NCI-H1048 (cell line): ENCODE data around the gene TMEM175.
A peak's percentile ranks its signal among the peaks of the same experiment; 100 is the strongest.

Source experiments
- DNase-seq: peaks from one replicate; lab custom pipeline; 2025; lab: John Stamatoyannopoulos, UW

The TMEM175 gene, protein sequence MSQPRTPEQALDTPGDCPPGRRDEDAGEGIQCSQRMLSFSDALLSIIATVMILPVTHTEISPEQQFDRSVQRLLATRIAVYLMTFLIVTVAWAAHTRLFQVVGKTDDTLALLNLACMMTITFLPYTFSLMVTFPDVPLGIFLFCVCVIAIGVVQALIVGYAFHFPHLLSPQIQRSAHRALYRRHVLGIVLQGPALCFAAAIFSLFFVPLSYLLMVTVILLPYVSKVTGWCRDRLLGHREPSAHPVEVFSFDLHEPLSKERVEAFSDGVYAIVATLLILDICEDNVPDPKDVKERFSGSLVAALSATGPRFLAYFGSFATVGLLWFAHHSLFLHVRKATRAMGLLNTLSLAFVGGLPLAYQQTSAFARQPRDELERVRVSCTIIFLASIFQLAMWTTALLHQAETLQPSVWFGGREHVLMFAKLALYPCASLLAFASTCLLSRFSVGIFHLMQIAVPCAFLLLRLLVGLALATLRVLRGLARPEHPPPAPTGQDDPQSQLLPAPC

GRCh38 chr4:931960-932712 lies at the start of gene TMEM175, which contains the start of gene GAK:
TMEM175 (plus strand) TSS chr4:932460; CDS start chr4:947740, 15,280 bp downstream.
GAK (minus strand) TSS chr4:932316; CDS start chr4:932187, 129 bp downstream.
- DNase-seq, result peak; percentile 84

- no peak for DNase-seq
Observed at GRCh38 chr4:882646-883045, 49.6 kb upstream of the TMEM175 start.

DNA sequence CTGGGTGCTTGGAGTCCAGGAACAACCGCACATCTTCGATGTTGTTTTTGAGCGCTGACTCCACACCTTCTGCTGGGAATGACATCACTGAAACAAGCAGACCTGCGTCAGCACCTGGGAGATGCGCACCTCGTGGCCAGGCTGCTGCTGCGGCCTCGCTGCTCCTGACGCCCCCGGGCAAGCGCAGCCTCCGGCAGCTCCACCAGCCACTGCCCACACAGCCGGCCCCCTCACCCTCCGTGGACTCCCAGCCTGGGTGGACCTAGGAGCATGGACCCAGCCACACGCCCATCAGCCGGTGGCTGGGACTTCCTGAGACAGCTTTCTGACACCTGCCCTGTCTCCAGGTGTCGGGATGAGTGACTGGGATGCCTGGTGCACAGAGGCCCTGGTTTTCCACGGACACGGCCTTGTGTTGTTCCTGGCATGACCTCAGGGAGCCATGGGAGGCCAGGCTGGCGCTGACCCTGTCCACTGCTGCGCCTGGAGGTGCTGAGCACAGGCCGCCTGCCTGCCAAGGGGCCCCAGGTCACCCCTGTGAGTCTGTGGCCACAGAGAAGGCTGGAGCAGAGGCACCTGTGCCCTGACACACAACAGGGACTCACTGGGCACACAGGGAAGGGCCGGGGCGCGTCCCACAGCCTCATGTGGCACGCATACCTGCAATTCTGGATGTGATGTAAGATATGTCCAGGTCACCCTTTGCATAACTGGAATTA lies 48.7 kb upstream of the TMEM175 start:
- DNase-seq, result no peak

DNA sequence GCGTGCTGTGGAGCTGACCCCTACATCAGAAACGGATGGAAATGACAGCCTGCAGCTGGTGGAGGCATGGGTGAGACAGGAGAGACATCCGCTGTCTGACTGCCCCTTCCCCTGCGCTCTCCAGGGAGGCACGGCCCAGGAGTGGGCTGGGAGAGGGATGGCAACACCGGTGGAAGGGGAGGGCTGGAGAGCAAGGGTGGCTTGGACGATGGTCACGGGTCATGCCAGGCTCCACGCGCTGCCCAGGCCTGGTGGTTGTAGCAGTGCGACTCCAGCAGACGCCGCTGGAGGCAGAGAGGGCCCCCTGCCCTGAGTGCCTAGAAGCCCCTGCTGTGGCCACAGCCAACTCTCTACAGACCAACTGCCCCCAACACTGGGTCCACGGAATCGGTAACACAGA lies 48.0 kb upstream of the TMEM175 start:
- no peak for DNase-seq

GRCh38 chr4:884896-885295 lies 47.4 kb upstream of the TMEM175 start:
- DNase-seq, result no peak

- DNase-seq, result no peak
Observed at GRCh38 chr4:885353-885752, 46.9 kb upstream of the TMEM175 start.

GRCh38 chr4:886244-886643 lies 46.0 kb upstream of the TMEM175 start:
- no peak for DNase-seq

DNA sequence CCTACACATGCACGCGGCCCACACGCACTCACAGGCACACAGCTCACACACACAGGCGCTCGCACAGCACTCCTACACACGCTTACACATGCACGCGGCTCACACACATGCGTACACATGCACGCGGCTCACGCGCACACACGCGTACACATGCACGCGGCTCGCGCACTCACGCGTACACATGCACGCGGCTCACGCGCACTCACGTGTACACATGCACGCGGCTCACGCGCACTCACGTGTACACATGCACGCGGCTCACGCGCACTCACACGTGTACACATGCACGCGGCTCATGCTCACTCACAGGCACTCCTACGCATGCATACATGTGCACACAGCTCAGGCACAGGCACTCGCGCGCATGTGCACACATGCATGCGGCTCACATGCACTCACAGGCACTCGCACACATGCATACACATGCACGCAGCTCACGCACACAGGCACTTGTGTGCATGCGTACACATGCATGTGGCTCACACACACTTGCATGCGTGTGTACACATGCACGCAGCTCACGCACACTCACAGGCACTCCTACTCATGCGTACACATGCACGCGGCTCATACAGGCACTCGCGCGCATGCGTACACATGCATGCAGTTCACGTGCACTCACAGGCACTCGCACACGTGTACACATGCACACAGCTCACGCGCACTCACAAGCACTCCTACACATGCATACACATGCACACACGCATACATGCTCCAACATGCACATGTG lies 45.1 kb upstream of the TMEM175 start:
- DNase-seq, result no peak

GRCh38 chr4:888029-888428 lies 44.2 kb upstream of the TMEM175 start:
- DNase-seq, result no peak

DNA sequence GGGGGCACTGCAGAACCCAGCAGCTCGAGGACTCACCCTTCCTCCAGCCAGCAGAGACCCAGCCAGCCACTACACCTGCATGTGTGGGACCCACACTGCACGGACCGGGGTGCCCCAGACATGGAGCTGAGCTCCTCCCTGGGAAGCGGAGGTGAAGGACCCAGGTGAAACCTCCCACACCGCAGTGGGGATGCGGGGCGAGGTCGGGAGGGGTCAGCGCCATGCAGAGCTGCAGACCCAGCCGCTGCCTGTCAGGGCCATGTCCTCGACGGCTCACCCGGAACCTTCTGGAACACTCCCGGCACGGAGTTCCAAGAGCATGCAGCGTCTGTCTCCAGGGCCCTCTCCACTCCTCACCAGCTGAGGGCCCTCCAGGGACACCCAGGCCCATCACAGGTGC lies 42.7 kb upstream of the TMEM175 start:
- DNase-seq, result no peak

- no peak for DNase-seq
Observed at GRCh38 chr4:890036-890695, 42.1 kb upstream of the TMEM175 start.

DNA sequence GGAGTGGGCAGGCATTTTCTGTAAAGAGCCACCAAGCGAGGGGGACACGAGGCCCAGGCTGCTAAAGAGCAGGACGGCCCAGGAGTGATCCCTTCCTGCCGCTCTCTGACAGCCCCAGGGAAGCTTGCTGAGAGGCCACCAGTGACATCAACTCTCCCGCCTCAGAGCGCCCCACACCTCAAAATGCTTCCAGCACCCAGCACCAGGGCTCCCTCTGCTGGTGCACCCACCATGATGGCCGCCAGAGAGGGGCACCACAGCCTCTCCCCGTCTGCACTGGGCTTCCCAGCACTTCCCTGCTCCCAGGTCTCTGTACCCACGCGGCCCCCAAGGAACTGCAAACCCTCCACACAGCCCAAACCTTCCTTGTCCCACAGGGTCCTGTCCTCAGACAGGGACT lies 40.5 kb upstream of the TMEM175 start:
- no peak for DNase-seq

DNA sequence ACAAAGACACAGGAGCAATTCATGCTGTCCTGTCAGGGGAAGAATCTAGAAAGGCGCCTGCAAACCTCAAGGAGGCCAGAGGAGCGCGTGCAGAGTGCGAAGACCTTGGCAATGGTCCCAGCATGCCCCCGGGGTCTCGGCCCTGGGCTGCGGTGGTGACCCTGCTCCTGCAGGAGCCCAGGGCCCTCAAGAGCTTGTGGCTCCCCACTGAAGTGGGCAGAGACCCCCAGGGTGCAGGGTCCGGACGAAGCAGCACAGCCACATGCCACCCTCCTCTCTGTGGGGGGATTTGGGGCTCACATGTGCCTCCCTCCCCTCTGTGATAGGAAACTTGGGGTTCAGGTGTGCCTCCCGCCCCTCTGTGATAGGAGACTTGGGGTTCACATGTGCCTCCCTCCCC lies 39.5 kb upstream of the TMEM175 start:
- no peak for DNase-seq

GRCh38 chr4:893276-893994 lies 38.8 kb upstream of the TMEM175 start:
- DNase-seq, result no peak

- DNase-seq, result no peak
Observed at GRCh38 chr4:893995-894705, 38.1 kb upstream of the TMEM175 start.

GRCh38 chr4:895596-895995 lies 36.7 kb upstream of the TMEM175 start:
- no peak for DNase-seq

- no peak for DNase-seq
Observed at GRCh38 chr4:896216-896615, 36.0 kb upstream of the TMEM175 start.

DNA sequence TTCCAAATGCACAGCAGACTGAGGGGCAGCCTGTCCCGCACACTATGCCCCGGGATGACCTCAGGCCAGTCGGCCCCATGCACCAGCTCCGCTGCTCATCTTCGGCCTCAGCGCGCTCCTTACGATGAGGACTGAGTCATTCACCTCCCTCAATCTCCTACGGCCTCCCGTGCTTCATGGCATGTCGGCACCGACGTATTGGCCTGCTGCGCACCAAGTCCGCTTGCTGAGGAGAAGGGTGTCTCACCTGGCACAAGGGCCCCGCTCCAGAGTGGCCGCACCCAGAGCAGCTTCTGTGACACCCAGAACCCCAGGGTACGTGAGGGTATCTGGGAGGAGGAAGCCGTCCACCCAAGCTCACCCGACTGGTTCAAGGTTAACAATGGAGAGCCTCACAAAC lies 35.6 kb upstream of the TMEM175 start:
- no peak for DNase-seq

DNA sequence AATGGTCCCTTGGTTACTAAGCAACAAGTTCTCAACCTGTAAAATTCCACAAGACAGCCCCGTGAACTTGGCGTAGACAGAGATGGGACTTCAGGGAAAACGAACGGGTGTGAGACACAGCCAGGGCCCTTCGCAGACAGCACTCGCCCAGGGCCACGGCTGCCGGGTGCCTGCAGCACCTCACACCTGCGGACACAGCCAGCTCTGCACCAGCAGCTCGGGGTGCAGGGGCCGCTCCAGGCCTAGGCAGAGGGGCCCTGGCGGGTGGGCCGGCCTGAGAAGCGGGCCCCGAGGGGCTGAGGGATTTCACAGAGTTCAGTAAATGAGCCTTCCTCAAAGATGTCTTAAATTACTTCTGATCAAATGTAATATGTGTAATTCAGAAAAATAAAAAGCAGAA lies 34.1 kb upstream of the TMEM175 start:
- no peak for DNase-seq
